ENCODE data around the gene ANKRD28. TPM values are rescaled to one million over a fixed set of nuclear protein-coding genes. Genes with fewer than 3 reads are reported as not detected.

ANKRD28 gene
- total and polyA plus RNA-seq, 9 of the 15 experiments (the other 6 are each of a cell fraction or from before 2014, with no cell fraction given) = 11.7 to 66.0 (median 36.7) TPM

DNA sequence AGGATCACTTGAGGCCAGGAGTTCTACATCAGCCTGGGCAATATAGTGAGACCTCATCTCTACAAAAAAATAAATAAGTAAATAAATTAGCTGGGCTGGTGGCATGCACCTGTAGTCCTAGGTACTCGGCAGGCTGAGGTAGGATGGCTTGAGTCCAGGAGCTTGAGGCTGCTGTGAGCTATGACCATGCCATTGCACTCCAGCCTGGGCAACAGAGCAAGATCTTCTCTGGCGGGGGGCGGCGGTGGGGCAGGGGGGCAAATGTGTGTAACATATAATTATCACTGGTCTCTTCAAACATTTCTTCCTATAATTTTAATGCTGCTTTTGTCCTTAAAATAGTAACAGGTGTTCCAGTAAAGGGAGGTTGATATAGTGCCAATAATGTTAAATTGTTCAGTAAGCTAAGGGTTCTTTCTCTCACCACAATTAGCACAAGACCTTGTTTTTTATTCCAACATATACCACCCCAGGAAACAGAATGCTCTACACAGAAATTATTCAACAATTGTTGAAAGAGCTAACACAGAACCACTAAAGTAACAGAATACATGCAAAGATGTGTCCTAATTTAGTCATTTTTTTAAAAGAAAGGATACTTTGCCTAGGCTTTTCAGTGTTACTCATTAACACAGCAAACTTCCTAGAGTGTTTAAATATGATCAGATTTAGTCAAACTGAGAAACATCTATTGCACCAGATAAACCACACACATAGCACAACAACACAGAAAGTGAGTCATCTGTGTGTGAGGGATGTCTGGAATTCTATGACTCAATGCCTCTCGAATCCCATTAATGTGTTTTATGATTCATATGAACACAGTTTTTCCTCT, 29.1 kb downstream of the ANKRD28 start (continued):
- TF ChIP-seq, protein P1, sequence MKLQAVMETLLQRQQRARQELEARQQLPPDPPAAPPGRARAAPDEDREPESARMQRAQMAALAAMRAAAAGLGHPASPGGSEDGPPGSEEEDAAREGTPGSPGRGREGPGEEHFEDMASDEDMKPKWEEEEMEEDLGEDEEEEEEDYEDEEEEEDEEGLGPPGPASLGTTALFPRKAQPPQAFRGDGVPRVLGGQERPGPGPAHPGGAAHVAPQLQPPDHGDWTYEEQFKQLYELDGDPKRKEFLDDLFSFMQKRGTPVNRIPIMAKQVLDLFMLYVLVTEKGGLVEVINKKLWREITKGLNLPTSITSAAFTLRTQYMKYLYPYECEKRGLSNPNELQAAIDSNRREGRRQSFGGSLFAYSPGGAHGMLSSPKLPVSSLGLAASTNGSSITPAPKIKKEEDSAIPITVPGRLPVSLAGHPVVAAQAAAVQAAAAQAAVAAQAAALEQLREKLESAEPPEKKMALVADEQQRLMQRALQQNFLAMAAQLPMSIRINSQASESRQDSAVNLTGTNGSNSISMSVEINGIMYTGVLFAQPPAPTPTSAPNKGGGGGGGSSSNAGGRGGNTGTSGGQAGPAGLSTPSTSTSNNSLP (IDR thresholded peaks at IDR 0.05; ENCODE audit: borderline replicate concordance, low read depth, low read length) = 0 out of 2 replicates have a peak, but pooled peaks have one; percentile 15
- TF ChIP-seq, protein P2, sequence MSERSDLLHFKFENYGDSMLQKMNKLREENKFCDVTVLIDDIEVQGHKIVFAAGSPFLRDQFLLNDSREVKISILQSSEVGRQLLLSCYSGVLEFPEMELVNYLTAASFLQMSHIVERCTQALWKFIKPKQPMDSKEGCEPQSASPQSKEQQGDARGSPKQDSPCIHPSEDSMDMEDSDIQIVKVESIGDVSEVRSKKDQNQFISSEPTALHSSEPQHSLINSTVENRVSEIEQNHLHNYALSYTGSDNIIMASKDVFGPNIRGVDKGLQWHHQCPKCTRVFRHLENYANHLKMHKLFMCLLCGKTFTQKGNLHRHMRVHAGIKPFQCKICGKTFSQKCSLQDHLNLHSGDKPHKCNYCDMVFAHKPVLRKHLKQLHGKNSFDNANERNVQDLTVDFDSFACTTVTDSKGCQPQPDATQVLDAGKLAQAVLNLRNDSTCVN (CRISPR knock-in tag; IDR thresholded peaks at IDR 0.05) = no peak
- TF ChIP-seq, protein P3, sequence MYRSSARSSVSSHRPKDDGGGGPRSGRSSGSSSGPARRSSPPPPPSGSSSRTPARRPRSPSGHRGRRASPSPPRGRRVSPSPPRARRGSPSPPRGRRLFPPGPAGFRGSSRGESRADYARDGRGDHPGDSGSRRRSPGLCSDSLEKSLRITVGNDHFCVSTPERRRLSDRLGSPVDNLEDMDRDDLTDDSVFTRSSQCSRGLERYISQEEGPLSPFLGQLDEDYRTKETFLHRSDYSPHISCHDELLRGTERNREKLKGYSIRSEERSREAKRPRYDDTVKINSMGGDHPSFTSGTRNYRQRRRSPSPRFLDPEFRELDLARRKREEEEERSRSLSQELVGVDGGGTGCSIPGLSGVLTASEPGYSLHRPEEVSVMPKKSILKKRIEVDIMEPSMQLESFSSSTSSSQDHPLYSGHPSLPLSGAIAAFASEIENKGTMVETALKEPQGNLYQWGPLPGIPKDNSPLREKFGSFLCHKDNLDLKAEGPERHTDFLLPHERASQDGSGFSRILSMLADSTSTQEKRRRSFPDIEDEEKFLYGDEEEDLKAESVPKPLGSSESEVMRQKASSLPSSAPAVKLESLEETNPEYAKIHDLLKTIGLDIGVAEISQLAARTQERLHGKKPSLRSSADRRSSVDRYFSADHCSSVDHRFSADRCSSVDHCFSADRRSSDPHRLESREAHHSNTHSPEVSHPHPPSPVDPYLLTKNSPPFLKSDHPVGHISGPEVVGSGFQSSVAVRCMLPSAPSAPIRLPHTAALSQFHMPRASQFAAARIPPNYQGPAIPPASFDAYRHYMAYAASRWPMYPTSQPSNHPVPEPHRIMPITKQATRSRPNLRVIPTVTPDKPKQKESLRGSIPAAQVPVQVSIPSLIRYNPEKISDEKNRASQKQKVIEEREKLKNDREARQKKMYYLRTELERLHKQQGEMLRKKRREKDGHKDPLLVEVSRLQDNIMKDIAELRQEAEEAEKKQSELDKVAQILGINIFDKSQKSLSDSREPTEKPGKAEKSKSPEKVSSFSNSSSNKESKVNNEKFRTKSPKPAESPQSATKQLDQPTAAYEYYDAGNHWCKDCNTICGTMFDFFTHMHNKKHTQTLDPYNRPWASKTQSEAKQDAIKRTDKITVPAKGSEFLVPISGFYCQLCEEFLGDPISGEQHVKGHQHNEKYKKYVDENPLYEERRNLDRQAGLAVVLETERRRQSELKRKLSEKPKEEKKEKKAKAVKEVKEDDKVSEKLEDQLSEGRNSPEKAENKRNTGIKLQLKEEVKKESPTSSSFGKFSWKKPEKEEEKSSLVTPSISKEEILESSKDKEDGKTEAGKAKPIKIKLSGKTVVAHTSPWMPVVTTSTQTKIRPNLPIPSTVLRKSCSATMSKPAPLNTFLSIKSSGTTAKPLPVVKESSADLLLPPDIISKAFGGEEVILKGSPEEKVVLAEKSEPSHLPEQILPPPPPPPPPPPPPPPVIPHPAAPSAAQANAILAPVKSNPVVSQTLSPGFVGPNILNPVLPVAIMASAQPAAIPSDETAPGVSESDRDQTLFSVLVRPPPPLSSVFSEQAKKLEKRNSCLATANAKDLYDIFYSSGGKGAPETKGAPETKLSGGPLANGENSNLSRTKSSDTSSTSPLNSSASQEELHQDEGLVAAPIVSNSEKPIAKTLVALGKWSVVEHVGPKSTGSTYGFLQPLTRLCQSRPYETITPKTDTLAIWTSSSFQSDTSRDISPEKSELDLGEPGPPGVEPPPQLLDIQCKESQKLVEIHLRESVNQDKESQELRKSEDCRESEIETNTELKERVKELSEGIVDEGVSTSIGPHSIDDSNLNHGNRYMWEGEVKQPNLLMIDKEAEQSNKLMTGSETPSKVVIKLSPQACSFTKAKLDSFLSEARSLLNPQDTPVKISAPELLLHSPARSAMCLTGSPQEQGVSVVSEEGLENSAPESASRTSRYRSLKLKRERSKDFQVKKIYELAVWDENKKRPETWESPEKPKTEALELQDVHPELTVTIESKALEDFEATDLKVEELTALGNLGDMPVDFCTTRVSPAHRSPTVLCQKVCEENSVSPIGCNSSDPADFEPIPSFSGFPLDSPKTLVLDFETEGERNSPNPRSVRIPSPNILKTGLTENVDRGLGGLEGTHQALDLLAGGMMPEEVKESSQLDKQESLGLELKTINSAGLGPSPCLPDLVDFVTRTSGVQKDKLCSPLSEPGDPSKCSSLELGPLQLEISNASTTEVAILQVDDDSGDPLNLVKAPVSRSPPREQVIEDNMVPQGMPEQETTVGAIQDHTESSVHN (IDR thresholded peaks at IDR 0.05; ENCODE audit: borderline replicate concordance in 1 of 2, low read depth in 1 of 2) = no peak
- TF ChIP-seq ZNF699 (CRISPR knock-in tag; IDR thresholded peaks at IDR 0.05; ENCODE audit: insufficient replicate concordance) = no peak
- no peak for TF ChIP-seq PTTG1 (tag; IDR thresholded peaks at IDR 0.05; ENCODE audit: low read depth)
- peak; percentile 44 to 52; a peak in 2 of 4 replicates for TF ChIP-seq TRIM24 (IDR thresholded peaks at IDR 0.05)
- no peak for TF ChIP-seq HCFC1 (IDR thresholded peaks at IDR 0.05; ENCODE audit: low read depth, low read length)
- no peak for TF ChIP-seq MYBL2 (IDR thresholded peaks at IDR 0.05; ENCODE audit: low read depth)
- no peak for TF ChIP-seq MYBL2 (CRISPR knock-in tag; IDR thresholded peaks at IDR 0.05; ENCODE audit: borderline replicate concordance)
- no peak for TF ChIP-seq SMARCA5 (IDR thresholded peaks at IDR 0.05)
- TF ChIP-seq ZNF165 (CRISPR knock-in tag; IDR thresholded peaks at IDR 0.05; ENCODE audit: borderline replicate concordance) = no peak
- TF ChIP-seq ARID1B (IDR thresholded peaks at IDR 0.05) = peak; percentile 64; the same call in 1 of the 2 replicates
- TF ChIP-seq, protein P4, sequence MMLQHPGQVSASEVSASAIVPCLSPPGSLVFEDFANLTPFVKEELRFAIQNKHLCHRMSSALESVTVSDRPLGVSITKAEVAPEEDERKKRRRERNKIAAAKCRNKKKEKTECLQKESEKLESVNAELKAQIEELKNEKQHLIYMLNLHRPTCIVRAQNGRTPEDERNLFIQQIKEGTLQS (IDR thresholded peaks at IDR 0.05) = peak; percentile 93
- TF ChIP-seq, protein P4 (CRISPR knock-in tag; conservative IDR thresholded peaks at IDR 0.05) = no peak
- TF ChIP-seq RCOR1 (IDR thresholded peaks at IDR 0.05; ENCODE audit: borderline replicate concordance in 1 of 2, low read depth in 2 of 2, low read length in 2 of 2) = peak in 1 of 2 experiments; percentile 12; a peak in 1 of 4 replicates

All from K562 (cell line).